Measurements from ENCODE around the gene CALCOCO2.

DNA sequence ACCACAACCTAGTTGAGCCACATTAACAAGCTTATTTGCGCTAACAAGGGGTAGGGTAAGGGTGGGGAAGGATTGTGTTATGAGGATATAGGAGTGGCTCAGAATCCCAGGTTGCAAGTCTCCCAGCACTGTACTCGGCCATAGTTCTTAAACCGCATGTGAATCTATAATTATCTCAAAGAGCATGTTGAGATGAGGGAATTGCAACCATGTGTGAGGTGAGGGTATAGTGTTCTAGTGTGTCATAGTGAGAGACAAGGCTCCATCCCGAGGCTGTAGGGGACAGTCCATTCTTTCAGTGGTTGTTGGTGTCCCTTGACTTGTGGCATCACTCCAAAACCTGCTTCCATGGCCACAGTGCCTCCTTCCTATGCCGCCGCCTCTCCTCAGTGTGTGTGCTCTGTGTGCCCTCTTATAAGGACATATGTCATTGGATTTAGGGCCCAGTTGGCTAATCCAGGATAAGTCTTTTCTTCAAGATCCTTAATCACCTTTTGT, 39.0 kb downstream of the CALCOCO2 start:
- TF ChIP-seq, protein P1, sequence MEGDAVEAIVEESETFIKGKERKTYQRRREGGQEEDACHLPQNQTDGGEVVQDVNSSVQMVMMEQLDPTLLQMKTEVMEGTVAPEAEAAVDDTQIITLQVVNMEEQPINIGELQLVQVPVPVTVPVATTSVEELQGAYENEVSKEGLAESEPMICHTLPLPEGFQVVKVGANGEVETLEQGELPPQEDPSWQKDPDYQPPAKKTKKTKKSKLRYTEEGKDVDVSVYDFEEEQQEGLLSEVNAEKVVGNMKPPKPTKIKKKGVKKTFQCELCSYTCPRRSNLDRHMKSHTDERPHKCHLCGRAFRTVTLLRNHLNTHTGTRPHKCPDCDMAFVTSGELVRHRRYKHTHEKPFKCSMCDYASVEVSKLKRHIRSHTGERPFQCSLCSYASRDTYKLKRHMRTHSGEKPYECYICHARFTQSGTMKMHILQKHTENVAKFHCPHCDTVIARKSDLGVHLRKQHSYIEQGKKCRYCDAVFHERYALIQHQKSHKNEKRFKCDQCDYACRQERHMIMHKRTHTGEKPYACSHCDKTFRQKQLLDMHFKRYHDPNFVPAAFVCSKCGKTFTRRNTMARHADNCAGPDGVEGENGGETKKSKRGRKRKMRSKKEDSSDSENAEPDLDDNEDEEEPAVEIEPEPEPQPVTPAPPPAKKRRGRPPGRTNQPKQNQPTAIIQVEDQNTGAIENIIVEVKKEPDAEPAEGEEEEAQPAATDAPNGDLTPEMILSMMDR (IDR thresholded peaks at IDR 0.05), result no peak
- TF ChIP-seq, protein P2, sequence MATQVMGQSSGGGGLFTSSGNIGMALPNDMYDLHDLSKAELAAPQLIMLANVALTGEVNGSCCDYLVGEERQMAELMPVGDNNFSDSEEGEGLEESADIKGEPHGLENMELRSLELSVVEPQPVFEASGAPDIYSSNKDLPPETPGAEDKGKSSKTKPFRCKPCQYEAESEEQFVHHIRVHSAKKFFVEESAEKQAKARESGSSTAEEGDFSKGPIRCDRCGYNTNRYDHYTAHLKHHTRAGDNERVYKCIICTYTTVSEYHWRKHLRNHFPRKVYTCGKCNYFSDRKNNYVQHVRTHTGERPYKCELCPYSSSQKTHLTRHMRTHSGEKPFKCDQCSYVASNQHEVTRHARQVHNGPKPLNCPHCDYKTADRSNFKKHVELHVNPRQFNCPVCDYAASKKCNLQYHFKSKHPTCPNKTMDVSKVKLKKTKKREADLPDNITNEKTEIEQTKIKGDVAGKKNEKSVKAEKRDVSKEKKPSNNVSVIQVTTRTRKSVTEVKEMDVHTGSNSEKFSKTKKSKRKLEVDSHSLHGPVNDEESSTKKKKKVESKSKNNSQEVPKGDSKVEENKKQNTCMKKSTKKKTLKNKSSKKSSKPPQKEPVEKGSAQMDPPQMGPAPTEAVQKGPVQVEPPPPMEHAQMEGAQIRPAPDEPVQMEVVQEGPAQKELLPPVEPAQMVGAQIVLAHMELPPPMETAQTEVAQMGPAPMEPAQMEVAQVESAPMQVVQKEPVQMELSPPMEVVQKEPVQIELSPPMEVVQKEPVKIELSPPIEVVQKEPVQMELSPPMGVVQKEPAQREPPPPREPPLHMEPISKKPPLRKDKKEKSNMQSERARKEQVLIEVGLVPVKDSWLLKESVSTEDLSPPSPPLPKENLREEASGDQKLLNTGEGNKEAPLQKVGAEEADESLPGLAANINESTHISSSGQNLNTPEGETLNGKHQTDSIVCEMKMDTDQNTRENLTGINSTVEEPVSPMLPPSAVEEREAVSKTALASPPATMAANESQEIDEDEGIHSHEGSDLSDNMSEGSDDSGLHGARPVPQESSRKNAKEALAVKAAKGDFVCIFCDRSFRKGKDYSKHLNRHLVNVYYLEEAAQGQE (IDR thresholded peaks at IDR 0.05), result no peak
- TF ChIP-seq CHD2 (IDR thresholded peaks at IDR 0.05; ENCODE audit: low read length, partially characterized antibody), result no peak
- no peak for TF ChIP-seq POLR2A (IDR thresholded peaks at IDR 0.05; ENCODE audit: low read length)
- TF ChIP-seq RAD21 (conservative IDR thresholded peaks at IDR 0.05 in 1 of 2, IDR thresholded peaks at IDR 0.05 in 1 of 2), result no peak
- no peak for TF ChIP-seq CBX2 (IDR thresholded peaks at IDR 0.05; ENCODE audit: borderline replicate concordance, low read depth)
- no peak for TF ChIP-seq KDM1A (IDR thresholded peaks at IDR 0.05; ENCODE audit: low read depth)
- no peak for TF ChIP-seq SMC3 (IDR thresholded peaks at IDR 0.05)
- TF ChIP-seq RFX5 (IDR thresholded peaks at IDR 0.05), result no peak

Measured in A549 (cell line).